Nephron progenitor cell (in vitro differentiated cells): Measurements from ENCODE around the gene DLAT.
"Not testable (repeated sequence)": the region's sequence is repeated elsewhere in the genome, so short reads cannot be mapped to it uniquely, and the experiment has no call there.

Source experiments
- DNase-seq: peaks from one replicate; pipeline ENCODE4 v3.0.0; 2021
- H3K27ac Mint-ChIP-seq: 2 replicates; pipeline ENCODE4 v1.8.0; 2021; ENCODE audit warnings: mild to moderate bottlenecking, moderate library complexity, mixed read lengths
- H3K27me3 Mint-ChIP-seq: 2 replicates; pipeline ENCODE4 v1.8.0; 2021; ENCODE audit warnings: mild to moderate bottlenecking, low read depth, mixed read lengths; ENCODE audit not compliant: poor library complexity
- H3K36me3 Mint-ChIP-seq: 2 replicates; pipeline ENCODE4 v1.8.0; 2021; ENCODE audit warnings: low read depth, mixed read lengths
- H3K4me1 Mint-ChIP-seq: 2 replicates; pipeline ENCODE4 v1.8.0; 2021; ENCODE audit warnings: mixed read lengths
- H3K4me3 Mint-ChIP-seq: 2 replicates; pipeline ENCODE4 v1.8.0; 2021; ENCODE audit warnings: mild to moderate bottlenecking, moderate library complexity, mixed read lengths
- H3K9me3 Mint-ChIP-seq: 2 replicates; pipeline ENCODE4 v1.8.0; 2021; ENCODE audit warnings: mild to moderate bottlenecking, moderate library complexity, mixed read lengths
- CTCF ChIP-seq: fragments of 200-600 bp; sonication (generic); IDR thresholded peaks from 2 replicates; pipeline ENCODE4 v1.5.0; 2021; ENCODE audit warnings: antibody characterized with exemption

The DLAT gene

GRCh38 chr11:111986589-111986988 lies 38.6 kb upstream of the DLAT start:
- no peak for DNase-seq
- Mint-ChIP-seq H3K27ac (no peak overlapping the region), H3K4me3 (no peak overlapping the region), H3K4me1 (peaks cover 20% of the 10 kb centered on the region), H3K9me3 (no peaks in the 10 kb centered on the region), H3K27me3 (no peaks in the 10 kb centered on the region), H3K36me3 (peaks cover 70% of the 10 kb centered on the region)
- TF ChIP-seq CTCF, result no peak

GRCh38 chr11:111990381-111990780 lies 34.8 kb upstream of the DLAT start:
- no peak overlapping the region for H3K27ac Mint-ChIP-seq
- no peak for TF ChIP-seq CTCF
- H3K36me3 Mint-ChIP-seq, result peaks cover 74% of the 10 kb centered on the region
- H3K9me3 Mint-ChIP-seq, result no peaks in the 10 kb centered on the region
- no peaks in the 10 kb centered on the region for H3K4me1 Mint-ChIP-seq
- H3K4me3 Mint-ChIP-seq, result no peak overlapping the region
- H3K27me3 Mint-ChIP-seq, result no peaks in the 10 kb centered on the region
- DNase-seq, result no peak

- DNase-seq, result no peak
- no peak overlapping the region for H3K27ac Mint-ChIP-seq
- H3K4me1 Mint-ChIP-seq, result no peaks in the 10 kb centered on the region
- no peaks in the 10 kb centered on the region for H3K27me3 Mint-ChIP-seq
- H3K9me3 Mint-ChIP-seq, result no peaks in the 10 kb centered on the region
- H3K36me3 Mint-ChIP-seq, result peaks cover 62% of the 10 kb centered on the region
- no peak for TF ChIP-seq CTCF
- H3K4me3 Mint-ChIP-seq, result no peak overlapping the region
Observed at GRCh38 chr11:111992206-111992855, 32.9 kb upstream of the DLAT start.

GRCh38 chr11:111996129-111996528 lies 29.1 kb upstream of the DLAT start:
- no peak overlapping the region for H3K4me3 Mint-ChIP-seq
- no peak for TF ChIP-seq CTCF
- H3K27ac Mint-ChIP-seq, result no peak overlapping the region
- no peak for DNase-seq
- H3K4me1 Mint-ChIP-seq, result no peaks in the 10 kb centered on the region
- peaks cover 73% of the 10 kb centered on the region for H3K36me3 Mint-ChIP-seq
- H3K27me3 Mint-ChIP-seq, result no peaks in the 10 kb centered on the region
- H3K9me3 Mint-ChIP-seq, result no peaks in the 10 kb centered on the region

GRCh38 chr11:111996669-111997068 lies 28.5 kb upstream of the DLAT start:
- not testable (repeated sequence) for H3K9me3 Mint-ChIP-seq, H3K27me3 Mint-ChIP-seq
- H3K36me3 Mint-ChIP-seq, result peaks cover 73% of the 10 kb centered on the region

GRCh38 chr11:111999111-111999510 lies 26.1 kb upstream of the DLAT start:
- no peaks in the 10 kb centered on the region for H3K27me3 Mint-ChIP-seq
- H3K9me3 Mint-ChIP-seq, result peaks cover under 1% of the 10 kb centered on the region
- no peak for TF ChIP-seq CTCF
- H3K4me1 Mint-ChIP-seq, result no peaks in the 10 kb centered on the region
- H3K4me3 Mint-ChIP-seq, result no peak overlapping the region
- DNase-seq, result no peak
- peaks cover 79% of the 10 kb centered on the region for H3K36me3 Mint-ChIP-seq
- H3K27ac Mint-ChIP-seq, result no peak overlapping the region

More at GRCh38 chr11:111996669-111997068, 28.5 kb upstream of the DLAT start:
- not testable (repeated sequence) for H3K4me1 Mint-ChIP-seq, DNase-seq, H3K4me3 Mint-ChIP-seq, H3K27ac Mint-ChIP-seq
